ENCODE data around the gene SUCLA2.

GRCh38 chr13:48006396-48006795 lies 5.3 kb upstream of the SUCLA2 start:
- TF ChIP-seq CTCF (conservative IDR thresholded peaks at IDR 0.05; ENCODE audit: low read length), result no peak
- TF ChIP-seq EZH2phosphoT487 (IDR thresholded peaks at IDR 0.05; ENCODE audit: borderline replicate concordance), result no peak

Data from Loucy (cell line).